GM12878 (cell line): ENCODE results near the gene CYP4X1. TPM values are rescaled to one million over a fixed set of nuclear protein-coding genes. Genes with fewer than 3 reads are reported as not detected.
"Not testable (repeated sequence)": the region's sequence is repeated elsewhere in the genome, so short reads cannot be mapped to it uniquely, and the experiment has no call there.

Source experiments
- ATAC-seq: fragments of 200-7000 bp; cut with Tn5 transposase; 3 replicates; pipeline ENCODE4 v1.9.1; 2020; ENCODE audit warnings: mild to moderate bottlenecking, moderate library complexity
- BruUV-seq: library from RNA; stranded (reverse); fragments of 400-500 nt; replicated peaks from 2 replicates; lab custom pipeline; 2021; lab: Mats Ljungman, UMichigan
- CTCF ChIA-PET: fragments of 300-600 bp; sonication (Branson Sonifier 250); formaldehyde crosslinking; extraction: SDS; loops from one replicate; lab custom pipeline; 2021; ENCODE audit warnings: inconsistent platforms; lab: Yijun Ruan, JAX
- POLR2A ChIA-PET: fragments of 350-600 bp; formaldehyde crosslinking; extraction: SDS; loops from one replicate; lab custom pipeline; 2021; ENCODE audit warnings: inconsistent platforms; lab: Charles Lee
- RAD21 ChIA-PET: fragments of 300-600 bp; sonication (Branson Sonifier 250); formaldehyde crosslinking; loops from one replicate; lab custom pipeline; 2023; ENCODE audit warnings: antibody characterized with exemption; ENCODE audit not compliant: unreplicated experiment; lab: Charles Lee
- SMC1A ChIA-PET: fragments of 300-600 bp; sonication (Branson Sonifier 250); formaldehyde crosslinking; loops from one replicate; lab custom pipeline; 2023; ENCODE audit not compliant: unreplicated experiment, uncharacterized antibody; lab: Charles Lee
- DNase-seq: peaks from one replicate; pipeline ENCODE4 v3.0.0-alpha.2; 2011; ENCODE audit warnings: low read depth, low spot score
- FAIRE-seq: peaks from 3 replicates; lab custom pipeline; 2011; peaks lifted over from hg19 to GRCh38; lab: Jason Lieb, UNC
- H2AFZ ChIP-seq: 2 replicates; pipeline ENCODE4 v1.6.0; 2011; ENCODE audit warnings: low read depth, low read length, control low read depth; ENCODE audit not compliant: control insufficient read depth
- H3K27ac ChIP-seq: 2 replicates; pipeline ENCODE4 v1.5.1; 2011; ENCODE audit warnings: control low read depth; ENCODE audit not compliant: control insufficient read depth, insufficient read depth
- H3K27me3 ChIP-seq, 2 experiments: replicated peaks in 1 of 2; 2 replicates each; pipeline versions ENCODE4 v1.6.0 to v1.6.1; 2011; ENCODE audit warnings: low read length in 1 of 2; ENCODE audit not compliant: control insufficient read depth in 2 of 2, insufficient read depth in 2 of 2
- H3K36me3 ChIP-seq, 2 experiments: 2 replicates each; pipeline ENCODE4 v1.5.1; 2011; ENCODE audit warnings: low read length in 1 of 2; ENCODE audit not compliant: control insufficient read depth in 2 of 2, insufficient read depth in 2 of 2
- H3K4me1 ChIP-seq: 2 replicates; pipeline ENCODE4 v1.6.1; 2011; ENCODE audit warnings: mild to moderate bottlenecking, low read length, moderate library complexity, mixed read lengths; ENCODE audit not compliant: control insufficient read depth, insufficient read depth
- H3K4me2 ChIP-seq: 2 replicates; pipeline ENCODE4 v1.6.0; 2011; ENCODE audit warnings: control low read depth; ENCODE audit not compliant: control insufficient read depth, insufficient read depth
- H3K4me3 ChIP-seq: fragments of 200-600 bp; sonication (generic); 2 replicates; pipeline ENCODE4 v1.5.1; 2016
- H3K79me2 ChIP-seq: 2 replicates; pipeline ENCODE4 v1.6.0; 2011; ENCODE audit warnings: low read length; ENCODE audit not compliant: control insufficient read depth, insufficient read depth
- H3K9ac ChIP-seq: 2 replicates; pipeline ENCODE4 v1.8.0; 2011; ENCODE audit warnings: low read length, control low read depth, mixed read lengths; ENCODE audit not compliant: control insufficient read depth, insufficient read depth
- H3K9me3 ChIP-seq: replicated peaks from 3 replicates; pipeline ENCODE4 v1.5.1; 2011; ENCODE audit warnings: mild to moderate bottlenecking, low read length; ENCODE audit not compliant: control insufficient read depth, insufficient read depth
- H4K20me1 ChIP-seq: 2 replicates; pipeline ENCODE4 v1.6.0; 2011; ENCODE audit not compliant: control insufficient read depth, insufficient read depth
- ATF2 ChIP-seq: IDR thresholded peaks from 2 replicates; pipeline ENCODE4 v1.6.1; 2012; ENCODE audit warnings: low read length, inconsistent platforms
- ELK1 ChIP-seq: IDR thresholded peaks from 2 replicates; pipeline ENCODE4 v1.6.1; 2012; ENCODE audit warnings: low read depth, low read length, improper control_type of control experiment
- WGBS: methylation state at CpG from one replicate; pipeline ENCODE4 v1.1.6; 2016; ENCODE audit warnings: low lambda C conversion rate; ENCODE audit not compliant: insufficient replicate concordance, insufficient coverage; ENCODE audit errors: missing lambda C conversion rate; 5-methylcytosine and 5-hydroxymethylcytosine counted together
- in situ Hi-C: fragments of 300-500 bp; cut with MboI; formaldehyde crosslinking; loops from 9 replicates; pipeline ENCODE4 v1.14.3; 2018; ENCODE audit warnings: mixed read lengths
- intact Hi-C: fragments of 100-400 bp; cut with micrococcal nuclease; formaldehyde crosslinking; loops from one replicate; pipeline ENCODE4 v1.14.2; 2022; ENCODE audit not compliant: unreplicated experiment
- polyA plus RNA-seq, 11 experiments: library from polyadenylated mRNA; depleted of rRNA in 4 of 11; unstranded in 6 of 11; stranded (reverse) in 5 of 11; fragments of >200 nt; fragmentation: Nextera tagmentation in 4 of 11; fragmentation: Illumina TruSeq in 1 of 11; extraction: Ambion mirVana in 4 of 11; extraction: Trizol in 1 of 11; gene quantifications; 1 replicate in 1 of 11; 2 replicates in 10 of 11; pipeline versions ENCODE4 v1.2.1 to v1.2.3, GENCODE V29; 2011 to 2016; ENCODE audit warnings: inconsistent platforms in 2 of 11, missing spikeins in 2 of 11, low read depth in 1 of 11
- total RNA-seq, 4 experiments: library from RNA; depleted of rRNA in 3 of 4; stranded (reverse); fragments of >200 nt in 3 of 4; fragmentation: Illumina TruSeq in 1 of 4; extraction: Trizol in 1 of 4; gene quantifications; 2 replicates each; pipeline versions ENCODE4 v1.2.1 to v1.2.3, GENCODE V29; 2013 to 2021

The CYP4X1 gene
- total and polyA plus RNA-seq, 10 of the 15 experiments (the other 5 are each of a cell fraction or from before 2014, with no cell fraction given): 0.03 to 0.04 (median 0.03) TPM; not detected in 7

GRCh38 chr1:47067097-47067594 is 43.7 kb downstream of the CYP4X1 start, which contains the start of gene CYP4Z1 (continued):
- TF ChIP-seq ELK1 (no peak), ATF2 (no peak)

DNA sequence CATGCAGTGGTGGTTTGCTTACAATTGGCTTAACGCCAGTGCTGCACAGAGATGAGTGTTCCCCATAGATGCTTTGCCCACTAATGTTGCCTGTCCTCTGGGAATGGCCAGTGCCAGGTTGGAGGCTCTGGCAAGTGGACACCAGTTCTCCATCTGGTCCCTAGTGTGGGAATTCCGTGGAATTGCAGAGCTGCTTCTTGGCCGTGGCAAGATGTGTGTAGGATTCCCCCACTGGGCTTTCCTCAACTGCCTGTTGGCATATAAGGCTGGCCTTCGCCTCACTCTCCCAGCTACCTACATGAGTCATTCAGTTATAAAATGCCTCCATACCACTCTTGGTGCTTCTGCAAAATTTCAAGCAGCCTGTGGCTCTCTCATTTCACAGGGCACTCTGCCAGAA is 45.6 kb downstream of the CYP4X1 start:
- RAD21 ChIA-PET: not testable (repeated sequence)

DNA sequence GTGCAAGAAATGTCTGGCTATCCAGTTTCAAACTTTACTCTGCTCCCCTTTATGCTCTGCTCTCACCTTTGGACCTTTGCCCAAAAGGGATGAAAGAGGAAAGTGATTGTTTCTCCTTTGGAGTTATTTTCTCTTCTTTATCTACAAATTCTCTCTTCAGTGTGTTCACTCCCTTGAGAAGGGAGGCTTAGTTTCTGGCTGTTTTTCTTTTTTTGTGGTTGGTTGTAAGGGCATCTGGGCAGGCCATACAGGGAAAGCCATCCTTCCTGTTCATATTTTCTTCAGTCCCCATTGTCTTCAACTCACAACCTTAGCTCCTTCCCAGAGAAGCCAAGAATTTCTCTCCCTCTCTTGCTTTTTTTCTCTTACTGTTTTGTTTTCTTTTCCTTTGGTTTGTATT is 46.0 kb downstream of the CYP4X1 start:
- RAD21 ChIA-PET, BruUV-seq: not testable (repeated sequence)

More for the DNA sequence above, 45.6 kb downstream of the CYP4X1 start:
- H4K20me1 ChIP-seq, H3K9ac ChIP-seq, FAIRE-seq, H3K4me2 ChIP-seq, DNase-seq, SMC1A ChIA-PET, H3K4me1 ChIP-seq, intact Hi-C loops, in situ Hi-C loops, H3K4me3 ChIP-seq, H3K27me3 ChIP-seq, CTCF ChIA-PET, H3K9me3 ChIP-seq, ATAC-seq, H3K27ac ChIP-seq, BruUV-seq, H3K79me2 ChIP-seq, POLR2A ChIA-PET, H2AFZ ChIP-seq, H3K36me3 ChIP-seq: not testable (repeated sequence)
- 0% methylated on average over 4 of the region's 4 CpGs for WGBS

More for the DNA sequence above, 46.0 kb downstream of the CYP4X1 start:
- CTCF ChIA-PET, POLR2A ChIA-PET, H3K79me2 ChIP-seq, H3K27me3 ChIP-seq, FAIRE-seq, H3K9me3 ChIP-seq, H3K36me3 ChIP-seq, H3K4me3 ChIP-seq, H3K9ac ChIP-seq, intact Hi-C loops, H4K20me1 ChIP-seq, H3K4me2 ChIP-seq, ATAC-seq, SMC1A ChIA-PET, DNase-seq, in situ Hi-C loops, H2AFZ ChIP-seq, H3K4me1 ChIP-seq, H3K27ac ChIP-seq: not testable (repeated sequence)
